NCI-H2171 treated with DMSO at 0.1 percent for 48 hours (cell line): ENCODE data around the gene SULT4A1.

ENCODE experiments used
- DNase-seq: peaks from one replicate; lab custom pipeline; 2025; lab: John Stamatoyannopoulos, UW

The SULT4A1 gene

DNA sequence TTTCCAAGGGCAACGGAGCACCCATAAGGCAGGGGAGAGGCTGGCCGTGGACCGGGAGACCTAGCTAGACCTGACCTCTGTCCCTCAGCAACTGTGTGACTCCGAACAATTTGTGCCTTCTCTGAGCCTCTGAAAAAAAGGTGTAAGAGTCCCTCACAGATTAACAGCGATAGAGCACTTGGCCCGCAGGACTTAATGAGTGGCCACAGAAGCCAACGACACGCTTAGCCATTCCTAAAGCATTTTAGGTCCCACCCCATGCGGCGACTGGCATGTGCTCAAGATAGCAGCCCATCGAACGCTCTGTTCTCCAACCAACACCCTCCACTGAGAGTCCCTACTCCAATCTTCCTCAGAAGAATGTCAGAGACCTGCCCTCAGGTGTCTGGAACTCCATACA, 1.5 kb downstream of the SULT4A1 start:
- no peak for DNase-seq

DNA sequence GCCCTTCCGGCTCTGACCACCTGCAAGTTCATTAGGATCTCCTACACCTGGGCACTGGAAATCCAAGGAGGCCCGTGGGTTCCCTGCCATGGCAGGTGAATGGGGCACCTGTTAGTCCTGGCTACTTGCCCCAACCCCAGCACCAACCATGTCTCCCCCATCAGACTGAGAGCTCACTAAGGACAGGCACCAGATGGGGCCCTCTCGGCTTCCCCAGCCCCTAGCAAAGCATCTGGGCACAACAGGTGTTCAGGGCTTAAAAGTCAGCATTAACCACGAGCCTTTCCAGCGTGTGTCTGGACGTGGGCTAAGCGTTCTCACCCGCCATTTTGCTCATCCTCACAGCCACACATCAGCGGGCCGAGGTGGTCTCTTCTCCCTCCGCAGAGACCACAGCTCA, 2.2 kb downstream of the SULT4A1 start:
- peak; percentile 82 for DNase-seq

GRCh38 chr22:43859621-43860020, 2.7 kb downstream of the SULT4A1 start:
- no peak for DNase-seq

GRCh38 chr22:43859176-43859575, 3.1 kb downstream of the SULT4A1 start:
- DNase-seq, result no peak

DNA sequence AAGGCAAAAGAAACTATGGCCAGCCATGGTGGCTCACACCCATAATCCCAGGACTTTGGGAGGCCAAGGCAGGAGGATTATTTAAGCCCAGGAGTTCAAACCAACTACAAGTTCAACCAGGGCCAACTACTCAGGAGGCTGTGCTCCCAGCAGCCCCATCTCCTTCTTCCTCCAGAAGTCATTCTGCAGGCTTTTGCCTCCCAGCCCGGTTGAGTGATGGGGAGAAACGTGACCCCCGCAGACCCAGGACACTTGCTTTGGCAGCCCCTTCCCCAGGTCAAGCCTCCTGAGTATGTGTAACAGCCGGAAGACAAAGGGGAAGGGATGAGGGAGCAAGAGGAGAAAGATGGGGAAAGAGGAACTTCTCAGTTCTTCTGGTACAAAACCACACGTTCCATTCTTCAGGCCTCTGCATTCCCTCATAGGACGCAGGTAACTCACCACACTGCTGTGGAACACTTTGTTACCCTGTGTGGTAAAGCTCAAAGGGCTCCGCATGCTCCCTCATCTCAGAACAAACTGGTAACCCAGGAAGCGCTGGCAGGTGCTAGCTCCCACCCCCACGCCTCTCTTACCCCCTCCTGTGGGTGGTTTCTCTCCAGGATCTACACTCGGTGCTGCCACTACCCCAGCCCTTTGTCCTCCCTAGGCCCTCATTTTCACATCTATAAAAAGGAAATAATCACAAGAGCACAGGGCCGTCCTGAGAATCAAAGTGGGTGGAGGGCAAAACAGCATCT, 4.0 kb downstream of the SULT4A1 start:
- no peak for DNase-seq

- no peak for DNase-seq
Observed at GRCh38 chr22:43857367-43857766, 4.9 kb downstream of the SULT4A1 start.

DNA sequence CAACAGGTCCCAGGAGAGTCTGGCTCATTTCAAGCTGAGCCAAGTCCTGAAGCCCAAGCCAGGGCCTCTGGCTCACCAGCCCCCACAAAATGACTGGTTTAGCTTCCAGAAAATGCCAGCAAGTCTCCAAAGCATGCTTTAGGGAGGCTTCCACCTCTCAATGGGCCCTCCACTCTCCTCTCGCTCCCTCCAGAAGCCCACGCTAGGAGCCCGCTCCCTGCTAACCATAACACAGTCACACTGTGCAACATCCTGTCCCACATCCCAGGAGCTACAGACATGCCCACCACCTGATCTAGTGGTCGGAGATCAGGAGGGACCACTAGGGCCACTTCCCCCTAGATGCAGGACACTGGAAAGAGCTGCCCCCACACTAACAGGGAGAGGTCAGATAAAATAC, 6.9 kb downstream of the SULT4A1 start:
- no peak for DNase-seq

DNA sequence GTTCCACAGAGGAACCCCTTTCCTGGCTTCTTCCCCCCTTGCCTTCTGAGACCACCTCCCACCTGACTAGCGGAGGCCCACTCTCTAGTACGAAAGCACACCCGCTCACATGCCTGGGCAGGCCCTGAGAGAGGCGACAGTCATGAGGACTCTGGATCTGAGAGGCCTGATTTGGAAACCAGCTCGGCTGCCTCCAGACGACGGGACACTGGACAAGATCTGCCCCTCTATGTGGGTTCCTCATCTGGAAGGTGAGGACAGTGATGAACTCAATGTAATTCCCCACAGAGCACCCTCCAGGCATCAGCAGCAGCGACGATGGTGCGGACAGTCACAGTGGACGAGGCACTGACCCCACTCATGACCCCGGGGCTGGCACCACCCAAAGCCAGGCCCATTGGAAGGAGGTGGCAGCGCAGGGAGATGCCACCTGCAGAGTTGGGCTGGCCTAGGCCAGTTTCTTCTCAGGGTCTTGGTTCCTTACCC, 7.5 kb downstream of the SULT4A1 start:
- DNase-seq, result no peak

- DNase-seq, result no peak
Observed at GRCh38 chr22:43854121-43854785, 8.1 kb downstream of the SULT4A1 start.

GRCh38 chr22:43853328-43853931, 8.9 kb downstream of the SULT4A1 start:
- no peak for DNase-seq

GRCh38 chr22:43852573-43853327, 9.6 kb downstream of the SULT4A1 start:
- DNase-seq, result no peak

GRCh38 chr22:43851979-43852307, 10.4 kb downstream of the SULT4A1 start:
- DNase-seq, result no peak

- no peak for DNase-seq
Observed at GRCh38 chr22:43851058-43851978, 11.0 kb downstream of the SULT4A1 start.

GRCh38 chr22:43850529-43850928, 11.8 kb downstream of the SULT4A1 start:
- DNase-seq, result no peak

DNA sequence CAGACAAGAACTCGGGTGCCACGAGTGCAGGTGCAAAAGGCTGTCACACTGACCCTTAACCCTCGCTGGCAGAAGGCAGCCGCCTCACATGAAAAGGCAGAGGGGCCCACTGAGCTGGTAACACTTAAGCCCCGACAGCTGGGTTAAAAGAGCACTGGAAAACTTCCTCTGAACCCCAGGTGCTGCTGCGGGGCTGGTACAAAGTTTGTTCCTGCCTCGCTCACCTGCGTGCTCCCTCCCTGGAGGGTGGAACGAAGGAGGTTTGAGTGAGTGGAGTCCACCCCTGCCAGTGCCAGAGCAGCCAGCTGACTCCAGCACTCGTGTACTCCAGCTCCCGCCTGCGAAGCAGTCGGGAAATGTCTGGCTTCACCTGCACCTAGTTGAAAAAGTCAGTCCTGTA, 12.6 kb downstream of the SULT4A1 start:
- no peak for DNase-seq

GRCh38 chr22:43848366-43849171, 13.7 kb downstream of the SULT4A1 start:
- DNase-seq, result peak; percentile 11

GRCh38 chr22:43847376-43848289, 14.7 kb downstream of the SULT4A1 start:
- no peak for DNase-seq

- no peak for DNase-seq
Observed at GRCh38 chr22:43846966-43847365, 15.3 kb downstream of the SULT4A1 start.

DNA sequence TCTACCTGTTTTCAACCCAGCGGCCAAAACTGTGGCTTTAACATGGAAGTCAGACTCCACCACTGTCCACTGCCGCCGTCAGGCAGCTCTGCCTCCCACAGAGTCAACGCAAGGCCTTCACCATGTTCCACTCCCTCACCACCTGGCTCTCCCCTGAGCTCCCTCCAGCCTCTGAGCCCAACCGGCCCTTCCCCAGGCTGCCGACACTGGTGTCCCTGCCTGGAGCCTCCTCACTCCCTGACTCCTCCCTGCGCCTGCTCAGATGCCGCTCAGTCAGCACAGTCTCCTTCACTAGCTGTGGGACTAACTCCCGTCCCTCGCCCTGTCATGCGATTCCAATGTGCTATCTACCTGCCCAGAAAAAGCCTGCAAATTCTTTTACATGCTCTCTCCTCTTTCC, 16.3 kb downstream of the SULT4A1 start:
- no peak for DNase-seq
